Neural crest cell (in vitro differentiated cells): ENCODE data around the gene DLX4. TPM values are rescaled to one million over a fixed set of nuclear protein-coding genes. Genes with fewer than 3 reads are reported as not detected.

ENCODE experiments used
- DNase-seq: peaks from one replicate; pipeline ENCODE4 v3.0.0; 2021; ENCODE audit warnings: low read depth, mixed read lengths, low spot score
- H3K27ac Mint-ChIP-seq: one replicate; pipeline ENCODE4 v1.8.0; 2021; ENCODE audit warnings: mild to moderate bottlenecking, mixed read lengths; ENCODE audit not compliant: unreplicated experiment
- H3K27me3 Mint-ChIP-seq: 2 replicates; pipeline ENCODE4 v1.8.0; 2021; ENCODE audit warnings: low read depth, mild to moderate bottlenecking, mixed read lengths
- H3K36me3 Mint-ChIP-seq: 2 replicates; pipeline ENCODE4 v1.8.0; 2021; ENCODE audit warnings: low read depth, mild to moderate bottlenecking, mixed read lengths
- H3K4me1 Mint-ChIP-seq: 2 replicates; pipeline ENCODE4 v1.8.0; 2021; ENCODE audit warnings: mixed read lengths
- H3K4me3 Mint-ChIP-seq: one replicate; pipeline ENCODE4 v1.8.0; 2021; ENCODE audit warnings: mild to moderate bottlenecking, mixed read lengths
- H3K9me3 Mint-ChIP-seq: 2 replicates; pipeline ENCODE4 v1.8.0; 2021; ENCODE audit warnings: mixed read lengths
- total RNA-seq: library from RNA; stranded (reverse); gene quantifications from 2 replicates; pipeline ENCODE4 v1.2.1, GENCODE V29; 2021
- TF ChIP-seq, protein P1 (sequence below): fragments of 200-600 bp; sonication (generic); conservative IDR thresholded peaks from 2 replicates; pipeline ENCODE4 v1.5.0; 2021; ENCODE audit warnings: antibody characterized with exemption, mild to moderate bottlenecking

Gene DLX4
- total RNA-seq, 1 donor from 2014 or later: 0.49 TPM

DNA sequence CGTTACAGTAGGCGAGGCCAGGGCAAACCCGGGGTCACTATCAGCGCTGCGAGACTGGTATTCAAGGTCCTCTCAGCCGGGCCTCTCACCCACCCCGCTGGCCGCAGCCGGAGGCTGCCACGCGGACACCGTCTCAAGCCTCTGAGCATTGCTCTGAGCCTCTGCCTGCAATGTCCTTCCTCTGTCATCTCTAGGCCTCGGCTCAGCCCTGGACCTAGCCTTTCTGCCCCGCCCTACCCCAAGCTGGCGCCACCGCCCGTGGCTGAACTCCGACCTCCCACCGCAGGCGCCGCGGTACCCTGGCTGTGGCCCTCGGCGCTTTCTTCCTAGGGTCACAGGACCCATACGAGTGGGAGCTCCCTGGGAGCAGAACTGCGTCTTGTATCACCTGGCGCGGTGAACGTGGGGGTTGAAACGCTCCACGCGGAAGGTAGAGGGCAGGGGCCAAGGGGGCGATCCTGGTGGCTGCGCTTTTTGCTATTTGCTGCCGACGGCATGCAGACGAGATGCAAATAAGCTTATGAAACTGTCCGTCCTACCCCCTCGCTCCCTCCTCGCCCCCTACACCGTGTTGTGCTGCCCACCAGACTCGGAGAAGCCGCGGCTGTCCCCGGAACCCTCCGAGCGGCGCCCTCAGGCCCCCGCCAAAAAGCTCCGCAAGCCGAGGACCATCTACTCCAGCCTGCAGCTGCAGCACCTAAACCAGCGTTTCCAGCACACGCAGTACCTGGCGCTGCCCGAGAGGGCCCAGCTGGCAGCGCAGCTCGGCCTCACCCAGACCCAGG, 3.7 kb downstream of the DLX4 start:
- no peaks in the 10 kb centered on the region for H3K9me3 Mint-ChIP-seq
- no peak for DNase-seq

DNA sequence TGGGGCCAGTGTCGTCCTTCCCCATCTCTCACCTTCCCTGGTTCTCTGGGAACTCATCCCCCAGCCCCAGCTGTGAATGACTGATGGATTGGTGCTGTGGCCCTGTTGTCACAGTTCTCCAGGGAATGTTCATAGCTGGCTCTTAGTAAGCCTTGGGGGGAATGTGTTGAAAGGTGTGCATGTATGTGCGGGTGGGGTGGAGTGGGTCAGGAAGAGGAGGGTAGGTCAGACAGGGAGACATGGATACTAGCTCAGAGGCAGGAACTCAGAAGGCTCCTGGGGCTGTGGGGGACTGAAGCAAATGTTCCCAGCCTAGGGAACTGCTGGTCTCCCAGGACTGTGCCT, 4.3 kb downstream of the DLX4 start:
- Mint-ChIP-seq H3K4me1 (peaks cover 13% of the 10 kb centered on the region), H3K27ac (no peak overlapping the region), H3K36me3 (peaks cover 2% of the 10 kb centered on the region), H3K4me3 (no peak overlapping the region), H3K9me3 (no peaks in the 10 kb centered on the region), H3K27me3 (peaks cover 99% of the 10 kb centered on the region)
- TF ChIP-seq, protein P1, sequence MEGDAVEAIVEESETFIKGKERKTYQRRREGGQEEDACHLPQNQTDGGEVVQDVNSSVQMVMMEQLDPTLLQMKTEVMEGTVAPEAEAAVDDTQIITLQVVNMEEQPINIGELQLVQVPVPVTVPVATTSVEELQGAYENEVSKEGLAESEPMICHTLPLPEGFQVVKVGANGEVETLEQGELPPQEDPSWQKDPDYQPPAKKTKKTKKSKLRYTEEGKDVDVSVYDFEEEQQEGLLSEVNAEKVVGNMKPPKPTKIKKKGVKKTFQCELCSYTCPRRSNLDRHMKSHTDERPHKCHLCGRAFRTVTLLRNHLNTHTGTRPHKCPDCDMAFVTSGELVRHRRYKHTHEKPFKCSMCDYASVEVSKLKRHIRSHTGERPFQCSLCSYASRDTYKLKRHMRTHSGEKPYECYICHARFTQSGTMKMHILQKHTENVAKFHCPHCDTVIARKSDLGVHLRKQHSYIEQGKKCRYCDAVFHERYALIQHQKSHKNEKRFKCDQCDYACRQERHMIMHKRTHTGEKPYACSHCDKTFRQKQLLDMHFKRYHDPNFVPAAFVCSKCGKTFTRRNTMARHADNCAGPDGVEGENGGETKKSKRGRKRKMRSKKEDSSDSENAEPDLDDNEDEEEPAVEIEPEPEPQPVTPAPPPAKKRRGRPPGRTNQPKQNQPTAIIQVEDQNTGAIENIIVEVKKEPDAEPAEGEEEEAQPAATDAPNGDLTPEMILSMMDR: no peak
- DNase-seq: no peak

More for the DNA sequence above, 3.7 kb downstream of the DLX4 start:
- Mint-ChIP-seq H3K27ac (no peak overlapping the region), H3K27me3 (peaks cover 99% of the 10 kb centered on the region), H3K36me3 (peaks cover 2% of the 10 kb centered on the region), H3K4me3 (no peak overlapping the region), H3K4me1 (peaks cover 13% of the 10 kb centered on the region)
- TF ChIP-seq, protein P1: no peak

DNA sequence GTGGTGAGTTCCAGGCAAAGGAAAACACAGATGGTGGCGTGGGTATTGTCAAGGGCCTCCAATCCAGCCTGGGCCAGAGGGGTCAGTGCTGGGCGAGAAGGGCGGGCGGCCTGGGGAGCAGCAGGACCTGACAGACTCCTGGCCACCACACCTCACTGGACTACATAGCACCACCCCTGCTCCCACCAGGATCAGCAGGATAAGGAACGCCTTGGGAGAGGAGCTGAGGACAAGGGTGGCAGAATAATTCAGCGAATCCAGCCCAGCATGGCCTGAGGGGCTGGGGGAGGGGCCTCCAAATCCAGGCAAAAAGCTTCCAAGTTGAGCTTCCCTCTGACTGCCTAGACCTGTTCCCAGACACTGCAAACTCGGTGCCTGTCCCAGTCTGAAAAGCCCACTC, 6.5 kb downstream of the DLX4 start:
- Mint-ChIP-seq H3K36me3 (peaks cover 2% of the 10 kb centered on the region), H3K27me3 (peaks cover 88% of the 10 kb centered on the region), H3K4me1 (peaks cover 12% of the 10 kb centered on the region)

DNA sequence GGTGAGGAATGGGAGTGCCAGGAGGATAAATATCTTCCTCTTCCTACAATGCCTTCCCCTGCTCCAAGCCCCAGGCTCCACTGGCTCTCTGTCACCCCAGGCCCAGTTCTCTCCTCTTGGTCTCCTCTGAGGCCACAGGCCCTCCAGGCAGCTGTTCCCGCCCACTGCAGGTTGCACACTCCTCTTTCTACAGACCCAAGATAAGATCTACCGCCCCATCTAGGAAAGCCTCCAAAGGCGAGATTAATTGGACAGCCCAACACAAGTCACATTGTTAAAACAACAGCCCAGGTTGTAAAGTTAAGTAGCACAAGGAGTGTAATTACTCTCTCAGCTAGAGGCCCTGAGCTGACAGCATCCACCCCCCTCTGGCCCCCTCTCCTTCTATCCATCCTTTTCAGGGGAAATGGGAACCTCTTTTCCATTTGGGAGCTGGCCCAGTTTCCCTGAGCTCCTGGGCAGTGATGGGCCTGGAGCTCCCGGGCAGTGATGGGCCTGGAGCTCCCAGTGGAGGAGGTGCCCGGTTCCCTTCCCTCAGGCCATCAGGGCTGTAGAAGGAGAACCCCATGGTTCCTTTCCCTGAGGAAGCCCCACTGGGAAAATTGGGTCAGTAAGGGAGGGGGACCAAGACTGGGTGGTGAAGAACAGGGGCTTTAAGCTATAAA, 7.3 kb downstream of the DLX4 start:
- H3K9me3 Mint-ChIP-seq: no peaks in the 10 kb centered on the region
- TF ChIP-seq, protein P1: no peak
- H3K4me1 Mint-ChIP-seq: peaks cover 4% of the 10 kb centered on the region
- DNase-seq: no peak
- no peaks in the 10 kb centered on the region for H3K36me3 Mint-ChIP-seq
- H3K27ac Mint-ChIP-seq: peak overlapping the region; percentile 78
- peaks cover 88% of the 10 kb centered on the region for H3K27me3 Mint-ChIP-seq
- H3K4me3 Mint-ChIP-seq: no peak overlapping the region

More for the DNA sequence above, 6.5 kb downstream of the DLX4 start:
- no peak overlapping the region for H3K4me3 Mint-ChIP-seq
- no peak for DNase-seq
- no peak overlapping the region for H3K27ac Mint-ChIP-seq
- no peaks in the 10 kb centered on the region for H3K9me3 Mint-ChIP-seq
- TF ChIP-seq, protein P1: no peak

DNA sequence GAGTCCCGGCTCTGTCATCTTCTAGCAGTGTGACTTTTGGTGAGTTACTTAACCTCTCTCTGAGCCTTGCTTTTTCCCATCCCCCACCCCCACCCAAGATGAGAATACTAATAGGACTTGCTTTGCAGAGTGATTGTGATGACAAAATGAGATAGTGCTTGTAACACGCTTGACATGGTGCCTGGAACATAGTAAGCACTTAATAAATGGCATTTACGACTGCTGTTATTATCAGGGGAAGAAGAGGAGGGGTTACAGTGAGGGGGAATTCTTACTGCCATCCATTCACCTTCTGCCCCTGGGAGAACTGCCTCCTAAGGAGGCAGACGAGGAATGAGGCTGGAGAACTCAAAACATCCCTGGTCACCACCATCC, 7.8 kb downstream of the DLX4 start:
- H3K9me3 Mint-ChIP-seq: no peaks in the 10 kb centered on the region
- H3K4me1 Mint-ChIP-seq: peaks cover 4% of the 10 kb centered on the region
- no peaks in the 10 kb centered on the region for H3K36me3 Mint-ChIP-seq
- H3K27me3 Mint-ChIP-seq: peaks cover 86% of the 10 kb centered on the region
- no peak for DNase-seq
- no peak overlapping the region for H3K4me3 Mint-ChIP-seq
- TF ChIP-seq, protein P1: no peak
- no peak overlapping the region for H3K27ac Mint-ChIP-seq
